ENCODE results near the gene CS.
"Not testable (repeated sequence)": the region's sequence is repeated elsewhere in the genome, so short reads cannot be mapped to it uniquely, and the experiment has no call there.

CS gene

DNA sequence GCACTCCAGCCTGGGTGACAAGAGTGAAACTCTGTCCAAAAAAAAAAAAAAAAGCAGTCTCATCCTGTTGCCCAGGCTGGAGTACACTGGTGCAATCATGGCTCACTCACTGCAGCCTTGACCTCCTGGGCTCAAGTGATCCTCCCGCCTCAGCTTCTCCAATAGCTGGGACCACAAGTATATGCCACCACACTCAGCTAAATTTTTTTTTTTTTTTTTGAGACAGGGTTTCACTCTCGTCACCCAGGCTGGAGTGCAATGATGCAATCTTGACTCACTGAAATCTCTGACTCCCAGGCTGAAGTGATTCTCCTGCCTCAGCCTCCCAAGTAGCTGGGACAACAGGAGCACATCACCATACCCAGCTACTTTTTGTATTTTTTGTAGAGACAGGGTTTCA lies 20.9 kb upstream of the CS start:
- peak; percentile 66 for DNase-seq (ENCODE audit: low spot score)

GRCh38 chr12:56317675-56318074 lies 17.5 kb upstream of the CS start:
- DNase-seq (ENCODE audit: low spot score): no peak

GRCh38 chr12:56315622-56316473 lies 15.7 kb upstream of the CS start, which contains the start of gene CNPY2:
TSS of gene CNPY2 (minus strand) at chr12:56315988. CDS start at chr12:56315217, 771 bp downstream.
- peak; percentile 97 for DNase-seq (ENCODE audit: low spot score)

DNA sequence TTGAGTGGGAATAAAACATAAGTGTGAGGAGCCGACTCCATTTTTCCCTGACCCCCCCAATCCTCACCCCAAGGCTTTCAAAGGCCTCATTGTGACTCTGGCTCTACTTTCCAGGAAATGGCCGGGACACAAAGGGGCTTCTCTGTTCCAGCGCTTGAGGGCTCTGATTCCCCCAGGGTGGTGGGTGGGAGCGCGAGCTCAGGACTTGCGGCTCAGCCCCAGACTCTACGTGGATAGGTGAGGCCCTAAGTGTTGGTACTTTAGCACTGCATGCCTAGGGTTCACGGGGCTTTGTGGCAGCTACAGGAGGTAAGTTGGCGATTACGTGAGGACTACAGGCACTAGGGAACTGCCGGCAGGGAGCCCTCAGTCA lies 15.1 kb upstream of the CS start:
- DNase-seq (ENCODE audit: low spot score): peak; percentile 28

DNA sequence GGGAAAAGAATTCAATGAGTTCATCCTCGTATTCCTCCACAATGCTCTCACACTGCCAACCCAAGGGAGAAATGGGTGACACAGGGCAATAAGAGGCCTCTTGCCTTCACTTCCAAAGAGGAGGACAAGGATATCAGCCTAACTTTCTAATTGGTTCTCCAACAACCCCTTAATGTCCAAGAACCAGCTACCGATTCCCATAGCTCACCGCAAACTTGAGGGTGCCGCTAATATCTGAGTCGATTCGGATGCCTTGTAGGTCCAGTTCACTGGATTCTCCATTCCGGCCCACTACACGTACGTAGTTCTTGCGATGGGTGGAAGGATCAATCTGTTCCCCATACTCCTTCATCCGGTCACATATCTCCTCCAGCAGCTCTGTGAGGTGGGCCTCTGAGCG lies 10.9 kb upstream of the CS start:
- DNase-seq (ENCODE audit: low spot score): no peak

DNA sequence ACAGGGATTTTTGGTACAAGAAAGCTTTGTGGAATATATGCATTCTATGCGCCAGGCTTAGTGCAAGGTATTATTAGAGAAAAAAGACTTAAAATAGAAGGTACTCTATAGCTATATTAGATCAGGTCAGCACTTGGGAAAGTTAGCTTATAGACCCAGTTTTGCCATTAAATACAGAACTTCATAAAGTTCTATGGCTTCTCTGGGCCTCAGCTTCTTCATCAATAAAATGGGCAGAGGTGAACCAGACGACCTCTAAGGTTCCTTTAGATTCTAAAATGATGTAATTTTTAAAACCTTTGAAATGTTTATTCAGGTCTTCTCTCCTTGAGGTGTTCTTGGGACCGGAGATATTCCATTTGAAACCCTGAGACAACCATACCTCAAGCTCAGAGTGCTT lies 8.6 kb upstream of the CS start:
- DNase-seq (ENCODE audit: low spot score): no peak

DNA sequence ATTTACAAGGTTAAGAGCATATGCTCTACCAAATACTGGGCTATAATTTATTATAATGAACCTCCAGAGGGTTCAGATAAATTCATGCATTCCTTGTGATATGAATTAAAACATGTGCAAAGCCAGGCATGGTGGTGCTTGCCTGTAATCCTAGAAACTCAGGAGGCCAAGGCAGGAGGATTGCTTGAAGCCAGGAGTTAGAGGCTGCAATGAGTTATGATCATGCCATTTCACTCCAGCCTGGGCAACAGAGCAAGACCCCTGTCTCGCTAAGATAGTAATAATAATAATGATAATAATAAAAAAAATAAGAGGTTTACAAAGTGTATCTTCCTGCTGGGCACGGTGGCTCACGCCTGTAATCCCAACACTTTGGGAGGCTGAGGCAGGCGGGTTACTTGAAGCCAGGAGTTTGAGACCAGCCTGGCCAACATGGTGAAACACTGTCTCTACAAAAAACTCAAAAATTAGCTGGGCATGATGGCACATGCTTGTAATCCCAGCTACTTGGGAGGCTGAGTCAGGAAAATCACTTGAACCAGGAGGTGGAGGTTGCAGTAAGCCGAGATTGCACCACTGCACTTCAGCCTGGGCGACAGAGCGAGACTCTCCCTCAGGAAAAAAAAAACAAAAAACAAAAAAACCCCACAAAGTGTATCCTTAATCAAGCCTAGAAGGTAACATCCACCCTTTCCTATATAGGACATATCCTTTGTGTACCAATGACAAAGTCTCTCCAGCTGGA lies 7.3 kb upstream of the CS start:
- DNase-seq (ENCODE audit: low spot score): no peak

DNA sequence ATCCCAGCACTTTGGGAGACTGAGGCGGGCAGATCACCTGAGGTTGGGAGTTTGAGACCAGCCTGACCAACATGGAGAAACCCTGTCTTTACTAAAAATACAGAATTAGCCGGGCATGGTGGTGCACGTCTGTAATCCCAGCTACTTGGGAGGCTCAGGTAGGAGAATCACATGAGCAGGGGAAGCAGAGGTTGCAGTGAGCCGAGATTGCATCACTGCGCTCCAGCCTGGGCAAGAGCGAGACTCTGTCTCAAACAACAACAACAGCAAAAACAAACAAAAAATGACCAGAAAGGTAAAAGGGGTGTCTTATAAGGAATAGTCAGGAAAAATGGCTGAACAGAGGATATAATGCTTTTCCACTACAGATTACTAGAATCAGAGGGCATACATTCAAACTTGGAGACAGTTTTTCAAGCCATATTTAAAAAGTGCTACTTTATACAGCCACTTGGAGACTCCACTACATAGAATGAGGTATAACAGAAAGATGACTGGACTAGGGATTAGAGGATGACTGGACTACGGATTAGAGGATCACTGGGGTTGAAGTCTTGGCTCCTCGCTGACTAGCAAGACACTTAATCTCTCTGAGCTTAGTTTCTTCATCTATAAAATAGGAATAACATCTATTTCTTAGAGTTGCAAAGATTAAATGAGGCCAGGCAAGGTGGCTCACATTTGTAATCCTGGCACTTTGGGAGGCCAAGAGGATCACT lies 4.9 kb upstream of the CS start:
- peak; percentile 61 for DNase-seq (ENCODE audit: low spot score)

DNA sequence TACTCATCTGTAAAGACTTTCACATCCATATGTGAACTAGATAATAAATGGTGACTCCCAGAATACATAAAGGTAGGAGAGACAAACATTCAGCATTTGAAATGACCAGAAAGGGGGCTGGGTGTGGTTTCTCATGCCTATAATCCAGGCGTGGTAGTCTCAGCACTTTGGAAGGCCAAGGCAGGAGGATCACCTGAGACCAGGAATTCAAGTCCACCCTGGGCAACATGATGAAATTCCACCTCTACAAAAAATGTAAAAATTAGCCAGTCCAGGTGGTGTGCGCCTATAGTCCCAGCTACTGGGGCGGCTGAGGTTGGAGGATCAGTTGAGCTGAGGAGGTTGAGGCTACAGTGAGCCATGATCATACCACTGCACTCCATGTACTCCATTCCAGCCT lies 4.1 kb upstream of the CS start:
- DNase-seq (ENCODE audit: low spot score): no peak

GRCh38 chr12:56300644-56301464 lies 724 bp upstream of the CS start:
- no peak for DNase-seq (ENCODE audit: low spot score)

DNA sequence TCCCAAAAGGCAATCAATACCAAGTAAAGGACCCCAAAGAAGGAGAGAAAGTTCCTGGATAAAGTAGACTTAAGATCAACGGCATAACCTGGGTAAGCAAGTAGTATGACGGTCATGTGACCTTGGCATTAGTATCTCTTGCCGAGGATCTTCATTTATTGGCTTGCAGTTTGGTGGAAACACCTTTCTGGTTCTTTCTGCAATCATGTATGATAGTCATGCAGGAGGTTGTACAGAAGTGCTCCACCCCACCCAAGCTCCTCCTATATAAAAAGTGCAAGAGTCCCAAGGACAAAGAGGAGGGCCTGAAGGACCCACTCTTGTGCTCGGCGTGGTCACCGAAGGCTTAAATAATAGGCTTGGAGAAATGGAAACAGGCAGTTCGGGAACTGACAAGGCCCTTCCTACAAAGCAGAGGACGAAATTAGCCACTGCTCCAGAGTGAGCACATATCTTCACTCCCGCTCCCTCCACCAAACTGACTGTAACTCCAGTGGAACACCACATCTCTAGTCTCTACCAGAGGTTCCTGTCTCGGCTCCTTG lies 750 bp downstream of the CS start:
- no peak for DNase-seq (ENCODE audit: low spot score)

GRCh38 chr12:56298828-56299227 lies 1.3 kb downstream of the CS start:
- peak; percentile 16 for DNase-seq (ENCODE audit: low spot score)

DNA sequence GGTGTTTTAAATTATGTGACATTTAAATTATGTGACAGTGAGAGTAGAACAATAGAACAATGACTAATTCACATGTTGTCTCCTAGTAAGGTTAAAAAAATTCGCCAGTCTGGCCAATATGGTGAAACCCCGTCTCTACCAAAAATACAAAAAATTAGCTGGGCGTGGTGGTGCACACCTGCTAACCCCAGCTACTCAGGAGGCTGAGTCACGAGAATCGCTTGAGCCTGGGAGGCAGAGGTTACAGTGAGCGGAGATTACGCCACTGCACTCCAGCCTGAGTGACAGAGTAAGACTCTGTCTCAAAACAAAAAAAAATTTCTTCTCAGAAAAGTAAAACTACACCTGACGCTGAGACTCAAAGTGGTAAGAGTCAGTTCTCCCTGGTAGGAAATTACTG lies 2.7 kb downstream of the CS start:
- DNase-seq (ENCODE audit: low spot score): no peak

- no peak for DNase-seq (ENCODE audit: low spot score)
Observed at GRCh38 chr12:56296295-56296694, 3.8 kb downstream of the CS start.

GRCh38 chr12:56293795-56294194 lies 6.3 kb downstream of the CS start:
- no peak for DNase-seq (ENCODE audit: low spot score)

- no peak for DNase-seq (ENCODE audit: low spot score)
Observed at GRCh38 chr12:56288705-56289387, 11.3 kb downstream of the CS start.

DNA sequence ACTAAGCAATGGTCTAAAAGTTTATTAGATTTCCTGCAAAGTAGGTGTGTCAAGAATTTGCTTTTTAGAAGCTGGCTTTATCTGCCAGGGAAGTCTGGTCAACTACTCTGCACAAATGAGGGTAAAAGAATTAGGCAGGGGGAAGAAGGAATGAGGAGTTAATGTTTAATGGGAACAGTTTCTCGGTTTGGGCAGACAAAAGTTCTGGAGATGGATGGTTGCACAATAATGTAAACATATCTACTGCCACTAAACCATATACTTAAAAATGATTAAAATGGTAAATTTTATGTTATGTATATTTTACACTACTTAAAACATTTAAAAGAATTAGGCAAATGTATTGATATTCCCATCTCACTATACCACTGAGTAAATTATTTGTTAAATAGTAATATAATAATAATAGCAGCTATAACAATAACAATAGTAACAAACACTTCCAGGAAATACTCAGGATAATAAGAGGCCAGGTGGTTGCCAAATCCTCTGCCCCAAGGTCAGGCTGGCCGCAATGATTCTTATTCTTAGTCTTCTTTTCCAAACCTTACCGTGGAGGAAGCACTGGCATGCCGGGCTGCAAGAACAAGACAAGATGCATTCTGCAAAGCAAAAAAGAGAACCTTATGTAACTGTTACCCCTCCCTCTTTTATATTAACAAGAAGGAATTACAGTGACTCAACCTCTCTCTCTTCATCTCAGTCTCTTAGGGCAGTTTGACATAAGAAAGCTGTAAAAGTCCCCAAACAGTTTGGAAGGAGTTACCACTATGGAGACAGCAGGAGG lies 13.9 kb downstream of the CS start:
- DNase-seq (ENCODE audit: low spot score): no peak

DNA sequence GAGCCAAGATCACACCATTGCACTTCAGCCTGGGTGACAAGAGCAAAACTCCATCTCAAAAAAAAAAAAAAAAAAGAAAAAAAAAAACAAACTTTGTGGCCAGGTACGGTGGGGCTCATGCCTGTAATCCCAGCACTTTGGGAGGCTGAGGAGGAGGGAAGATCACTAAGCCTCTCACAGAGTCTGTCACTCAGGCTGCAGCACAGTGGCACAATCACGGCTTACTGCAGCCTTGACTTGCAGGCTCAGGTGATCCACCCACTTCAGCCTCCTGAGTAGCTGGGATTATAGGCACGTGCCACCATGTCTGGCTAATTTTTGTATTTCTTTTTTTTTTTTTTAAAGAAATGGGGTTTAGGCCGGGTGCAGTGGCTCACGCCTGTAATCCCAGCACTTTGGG lies 15.9 kb downstream of the CS start:
- not testable (repeated sequence) for DNase-seq (ENCODE audit: low spot score)

DNA sequence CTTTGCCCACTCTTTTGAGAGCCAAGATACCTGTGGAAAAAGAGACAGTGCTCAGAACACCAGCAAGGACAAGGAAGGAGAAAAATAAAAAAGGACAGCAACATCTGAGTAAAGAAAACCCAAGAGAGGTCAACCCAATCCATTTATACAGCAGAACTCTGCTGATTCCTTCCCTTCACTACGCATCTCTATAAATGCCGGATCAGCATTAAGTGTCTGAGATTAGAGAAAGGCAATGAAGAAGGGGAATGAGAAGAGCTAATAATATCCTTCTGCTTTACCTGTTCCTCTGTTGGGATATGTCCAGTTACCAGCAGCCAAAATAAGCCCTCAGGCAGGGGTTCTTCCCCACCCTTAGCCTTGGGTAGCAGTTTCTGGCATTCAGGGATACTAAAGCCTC lies 17.6 kb downstream of the CS start:
- DNase-seq (ENCODE audit: low spot score): no peak

DNA sequence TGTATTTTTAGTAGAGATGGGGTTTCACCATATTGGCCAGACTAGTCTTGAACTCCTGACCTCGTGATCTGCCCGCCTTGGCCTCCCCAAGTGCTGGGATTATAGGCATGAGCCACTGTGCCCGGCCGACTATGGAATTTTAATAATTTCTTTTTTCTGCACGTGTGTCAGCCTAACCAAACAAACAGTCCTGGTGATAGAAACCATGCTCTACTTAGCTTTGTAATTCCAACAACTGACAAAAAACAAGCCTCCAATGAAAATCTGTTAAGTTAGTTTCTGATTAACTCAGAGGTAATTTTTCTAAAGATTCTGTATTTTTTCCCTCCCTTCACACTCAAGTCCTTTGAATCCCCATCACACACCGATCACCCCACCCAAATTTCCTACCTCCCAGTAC lies 18.1 kb downstream of the CS start:
- no peak for DNase-seq (ENCODE audit: low spot score)
